Stimulated activated CD8-positive, alpha-beta memory T cell treated with anti-CD3 and anti-CD28 coated beads, Interleukin-4, amount 100 ng/mL, for 4 hours (primary cell): ENCODE data around the gene MAP3K20.
"Not testable (repeated sequence)": the region's sequence is repeated elsewhere in the genome, so short reads cannot be mapped to it uniquely, and the experiment has no call there.

Source experiments
- DNase-seq, 2 donors: peaks; one replicate each; pipeline ENCODE4 v3.0.0-alpha.2; 2020; ENCODE audit warnings: low read depth in 2 of 2, low spot score in 1 of 2

MAP3K20 gene

DNA sequence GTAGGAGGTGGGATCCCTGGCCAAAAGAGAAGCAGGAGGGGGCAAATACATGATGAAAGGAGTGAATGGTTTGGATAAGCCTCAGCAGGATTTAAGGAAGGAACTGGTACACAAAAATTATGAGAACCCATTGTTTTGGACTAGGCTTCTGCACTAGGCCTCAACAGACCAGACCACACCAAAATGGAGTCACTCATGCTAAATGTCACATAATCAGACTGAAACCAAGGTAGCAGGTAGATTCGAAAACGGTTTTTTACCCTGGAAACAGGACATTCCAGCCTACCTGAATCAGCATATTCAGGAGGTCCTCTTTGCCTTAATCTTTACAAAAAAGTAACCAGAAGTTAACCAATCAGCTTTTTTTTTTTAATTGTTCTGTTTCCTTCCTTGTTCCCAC is 229.7 kb downstream of the MAP3K20 start:
- no peak for DNase-seq

DNA sequence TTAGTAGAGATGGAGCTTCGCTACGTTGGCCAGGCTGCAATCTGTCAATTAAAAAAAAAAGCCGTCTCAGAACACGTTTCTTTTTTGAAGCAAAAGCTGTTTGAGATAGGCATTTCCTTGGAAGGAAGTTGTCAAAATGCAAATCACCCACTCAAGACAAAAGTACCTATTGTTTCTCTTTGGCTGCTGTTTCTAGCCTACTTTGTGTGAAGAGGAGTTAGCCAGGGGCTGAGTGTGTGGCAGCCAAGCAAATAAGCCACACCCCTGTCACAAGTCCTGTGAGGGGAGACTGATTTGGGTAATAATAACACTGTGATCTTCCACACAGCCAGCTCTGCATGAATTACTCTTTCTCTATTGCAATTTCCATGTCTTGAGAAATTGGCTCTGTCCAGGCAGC is 231.6 kb downstream of the MAP3K20 start:
- no peak for DNase-seq

DNA sequence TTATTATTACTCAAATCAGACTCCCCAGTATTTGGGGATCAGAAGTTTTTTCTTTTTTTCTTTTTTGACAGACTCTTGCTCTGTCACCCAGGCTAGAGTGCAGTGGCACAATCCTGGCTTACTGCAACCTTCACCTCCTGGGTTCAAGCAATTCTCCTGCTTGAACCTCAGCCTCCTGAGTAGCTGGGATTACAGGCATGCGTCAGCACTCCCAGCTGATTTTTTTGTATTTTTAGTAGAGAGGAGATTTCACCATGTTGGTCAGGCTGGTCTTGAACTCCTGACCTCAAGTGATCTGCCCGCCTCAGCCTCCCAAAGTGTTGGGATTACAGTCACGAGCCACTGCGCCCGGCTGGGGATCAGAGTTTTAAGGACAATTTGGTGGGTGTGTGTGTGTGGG is 233.7 kb downstream of the MAP3K20 start:
- not testable (repeated sequence) for DNase-seq

DNA sequence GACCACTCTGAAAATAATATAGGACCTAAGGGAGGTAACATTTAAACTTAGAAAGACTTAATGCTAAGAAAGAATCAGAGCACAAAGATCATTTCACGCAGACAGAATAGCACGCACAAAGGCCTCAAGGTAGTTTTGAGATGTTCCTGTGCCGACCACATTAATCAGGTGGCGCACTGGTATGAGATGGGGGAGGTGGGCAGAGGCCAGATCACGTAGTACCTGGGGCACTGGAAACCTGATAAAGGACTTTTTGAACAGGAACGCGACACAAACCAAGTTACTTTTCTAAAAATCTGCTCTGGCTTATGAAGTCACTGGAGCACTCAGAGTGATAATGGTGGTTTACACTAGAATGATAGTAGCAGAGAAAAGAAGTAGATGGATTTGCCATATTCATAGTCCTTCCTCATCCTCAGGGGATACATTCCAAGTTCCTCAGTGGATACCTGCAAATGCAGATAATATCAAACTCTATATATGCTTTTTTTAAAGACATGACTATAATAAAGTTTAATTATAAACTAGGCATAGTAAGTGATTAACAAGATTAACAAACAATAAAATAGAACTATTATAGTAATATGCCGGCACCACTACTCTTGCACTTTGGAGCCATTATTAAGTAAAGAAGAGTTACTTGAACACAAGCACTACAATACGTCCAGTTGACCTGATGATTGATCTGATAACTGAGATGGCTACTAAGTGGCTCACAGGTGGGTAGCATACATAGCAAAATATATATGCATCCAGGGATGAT is 236.4 kb downstream of the MAP3K20 start:
- DNase-seq, result no peak
